Measurements from ENCODE around the gene MON1A.

- no peak for TF ChIP-seq POLR2AphosphoS5 (IDR thresholded peaks at IDR 0.05)
- no peak for TF ChIP-seq CTCF (IDR thresholded peaks at IDR 0.05)
These were observed 23.3 kb upstream of the MON1A start for GRCh38 chr3:49952924-49953323.
